ENCODE measurements around the gene SLC7A7.

DNA sequence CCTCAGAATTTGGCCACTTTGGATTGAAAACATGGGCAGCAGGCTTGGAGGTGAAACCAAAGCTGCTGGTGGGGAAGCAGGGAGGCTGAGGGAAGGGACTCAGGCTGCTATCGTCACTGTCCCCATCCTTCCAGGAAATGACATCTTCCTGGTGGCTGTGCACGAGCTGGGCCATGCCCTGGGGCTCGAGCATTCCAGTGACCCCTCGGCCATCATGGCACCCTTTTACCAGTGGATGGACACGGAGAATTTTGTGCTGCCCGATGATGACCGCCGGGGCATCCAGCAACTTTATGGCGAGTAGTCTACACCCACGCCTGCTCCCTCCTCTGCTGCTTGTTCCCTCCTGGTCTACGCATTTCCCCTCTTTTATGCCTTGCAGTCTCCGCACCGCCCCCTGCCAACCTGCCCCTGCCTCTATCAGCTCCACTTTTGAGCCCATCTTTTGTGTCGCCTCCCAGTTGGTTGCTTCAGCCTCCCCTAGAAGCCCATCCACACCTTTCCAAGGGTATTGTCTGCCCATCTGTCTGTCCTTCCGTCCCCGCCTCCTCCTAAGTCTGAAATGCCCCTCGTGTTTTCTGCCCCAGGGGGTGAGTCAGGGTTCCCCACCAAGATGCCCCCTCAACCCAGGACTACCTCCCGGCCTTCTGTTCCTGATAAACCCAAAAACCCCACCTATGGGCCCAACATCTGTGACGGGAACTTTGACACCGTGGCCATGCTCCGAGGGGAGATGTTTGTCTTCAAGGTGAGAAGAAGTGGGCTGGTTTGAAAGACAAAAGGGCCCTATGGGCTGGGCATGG is 28.1 kb upstream of the SLC7A7 start:
- TF ChIP-seq POLR2A (IDR thresholded peaks at IDR 0.05; ENCODE audit: low read length) (no peak), GATA1 (IDR thresholded peaks at IDR 0.05; ENCODE audit: low read depth, low read length) (no peak)
